WTC11 (cell line): ENCODE data around the gene MS4A14. TPM values are rescaled to one million over a fixed set of nuclear protein-coding genes. Genes with fewer than 3 reads are reported as not detected.

Experiments used
- ATAC-seq: fragments of 200-7000 bp; cut with Tn5 transposase; 2 replicates; pipeline ENCODE4 v1.10.0; 2021; ENCODE audit warnings: mild to moderate bottlenecking, moderate library complexity
- CTCF ChIA-PET: fragments of 300-600 bp; sonication (Branson Sonifier 250); formaldehyde crosslinking; loops from one replicate; lab custom pipeline; 2021; ENCODE audit warnings: antibody characterized with exemption; lab: Charles Lee
- POLR2A ChIA-PET: fragments of 350-600 bp; sonication (Branson Sonifier 250); formaldehyde crosslinking; loops from one replicate; lab custom pipeline; 2021; ENCODE audit warnings: antibody characterized with exemption; lab: Charles Lee
- DNase-seq: peaks from one replicate; pipeline ENCODE4 v3.0.0; 2021; ENCODE audit warnings: low spot score
- H3K27ac Mint-ChIP-seq: 2 replicates; pipeline ENCODE4 v1.8.0; 2021; ENCODE audit warnings: mixed read lengths
- H3K27me3 Mint-ChIP-seq: 2 replicates; pipeline ENCODE4 v1.8.0; 2021; ENCODE audit warnings: low read depth, mild to moderate bottlenecking, moderate library complexity, mixed read lengths
- H3K36me3 Mint-ChIP-seq: 2 replicates; pipeline ENCODE4 v1.8.0; 2021; ENCODE audit warnings: mixed read lengths
- H3K4me1 Mint-ChIP-seq: 2 replicates; pipeline ENCODE4 v1.8.0; 2022; ENCODE audit warnings: mixed read lengths
- H3K4me3 Mint-ChIP-seq: 2 replicates; pipeline ENCODE4 v1.8.0; 2021; ENCODE audit warnings: mild to moderate bottlenecking, moderate library complexity, mixed read lengths
- H3K9me3 Mint-ChIP-seq: 2 replicates; pipeline ENCODE4 v1.8.0; 2021; ENCODE audit warnings: mixed read lengths
- ATF1 ChIP-seq: sonication (generic); formaldehyde crosslinking; IDR thresholded peaks from 2 replicates; pipeline ENCODE4 v1.8.1; 2023; ENCODE audit warnings: mild to moderate bottlenecking, moderate library complexity, missing genetic modification reagents
- ATF6 ChIP-seq: sonication (generic); formaldehyde crosslinking; IDR thresholded peaks from 2 replicates; pipeline ENCODE4 v1.8.1; 2023; ENCODE audit warnings: mild to moderate bottlenecking, missing genetic modification reagents
- CBFB ChIP-seq: sonication (generic); formaldehyde crosslinking; IDR thresholded peaks from 2 replicates; pipeline ENCODE4 v1.8.1; 2022; ENCODE audit warnings: mild to moderate bottlenecking, low read depth, missing genetic modification reagents
- CREB1 ChIP-seq: sonication (generic); formaldehyde crosslinking; IDR thresholded peaks from 2 replicates; pipeline ENCODE4 v1.8.0; 2023; ENCODE audit warnings: mild to moderate bottlenecking, missing genetic modification reagents
- CREM ChIP-seq: sonication (generic); formaldehyde crosslinking; IDR thresholded peaks from 2 replicates; pipeline ENCODE4 v1.8.1; 2022; ENCODE audit warnings: mild to moderate bottlenecking, missing genetic modification reagents, moderate library complexity
- CTCF ChIP-seq: fragments of 200-600 bp; IDR thresholded peaks from 2 replicates; pipeline ENCODE4 v1.8.0; 2022; ENCODE audit warnings: antibody characterized with exemption
- E2F4 ChIP-seq: sonication (generic); formaldehyde crosslinking; IDR thresholded peaks from 2 replicates; pipeline ENCODE4 v1.8.1; 2022; ENCODE audit warnings: low read depth, mild to moderate bottlenecking, moderate library complexity, missing genetic modification reagents, borderline replicate concordance
- ELF4 ChIP-seq: sonication (generic); formaldehyde crosslinking; IDR thresholded peaks from 2 replicates; pipeline ENCODE4 v1.8.1; 2022; ENCODE audit warnings: low read depth, mild to moderate bottlenecking, moderate library complexity, missing genetic modification reagents
- FOXP4 ChIP-seq: sonication (generic); formaldehyde crosslinking; IDR thresholded peaks from 2 replicates; pipeline ENCODE4 v1.8.0; 2022; ENCODE audit warnings: mild to moderate bottlenecking, missing genetic modification reagents
- GABPB1 ChIP-seq: sonication (generic); formaldehyde crosslinking; IDR thresholded peaks from 2 replicates; pipeline ENCODE4 v1.8.1; 2023; ENCODE audit warnings: mild to moderate bottlenecking, missing genetic modification reagents
- HMGA2 ChIP-seq: fragments of 250-450 bp; sonication (Bioruptor Pico); IDR thresholded peaks from 2 replicates; pipeline ENCODE4 v1.4.0; 2021; ENCODE audit warnings: mild to moderate bottlenecking, moderate library complexity
- HMGXB4 ChIP-seq: sonication (generic); formaldehyde crosslinking; IDR thresholded peaks from 2 replicates; pipeline ENCODE4 v1.8.1; 2023; ENCODE audit warnings: mild to moderate bottlenecking, moderate library complexity, missing genetic modification reagents
- JUN ChIP-seq: sonication (generic); formaldehyde crosslinking; IDR thresholded peaks from 2 replicates; pipeline ENCODE4 v1.8.0; 2023; ENCODE audit warnings: mild to moderate bottlenecking, missing genetic modification reagents
- MXD4 ChIP-seq: fragments of 250-450 bp; sonication (Bioruptor Pico); IDR thresholded peaks from 2 replicates; pipeline ENCODE4 v1.8.0; 2021; ENCODE audit warnings: mild to moderate bottlenecking, moderate library complexity, borderline replicate concordance
- NFATC4 ChIP-seq: fragments of 250-450 bp; sonication (Bioruptor Pico); IDR thresholded peaks from 2 replicates; pipeline ENCODE4 v1.9.0; 2021; ENCODE audit warnings: mild to moderate bottlenecking
- NR2C2 ChIP-seq: sonication (generic); formaldehyde crosslinking; IDR thresholded peaks from 2 replicates; pipeline ENCODE4 v1.8.0; 2022; ENCODE audit warnings: mild to moderate bottlenecking, missing genetic modification reagents
- OVOL2 ChIP-seq: fragments of 250-450 bp; sonication (Bioruptor Pico); IDR thresholded peaks from 2 replicates; pipeline ENCODE4 v1.9.0; 2021; ENCODE audit warnings: mild to moderate bottlenecking, borderline replicate concordance
- RELA ChIP-seq: sonication (generic); formaldehyde crosslinking; IDR thresholded peaks from 2 replicates; pipeline ENCODE4 v1.8.1; 2022; ENCODE audit warnings: missing genetic modification reagents, mild to moderate bottlenecking, borderline replicate concordance
- SMAD3 ChIP-seq: sonication (generic); formaldehyde crosslinking; IDR thresholded peaks from 2 replicates; pipeline ENCODE4 v1.8.0; 2022; ENCODE audit warnings: missing genetic modification reagents, mild to moderate bottlenecking, borderline replicate concordance
- SP1 ChIP-seq: sonication (generic); formaldehyde crosslinking; conservative IDR thresholded peaks from 2 replicates; pipeline ENCODE4 v1.8.1; 2022; ENCODE audit warnings: missing genetic modification reagents
- ZBTB43 ChIP-seq: sonication (generic); formaldehyde crosslinking; IDR thresholded peaks from 2 replicates; pipeline ENCODE4 v1.8.1; 2023; ENCODE audit warnings: mild to moderate bottlenecking, missing genetic modification reagents
- ZNF263 ChIP-seq: sonication (generic); formaldehyde crosslinking; IDR thresholded peaks from 2 replicates; pipeline ENCODE4 v1.8.1; 2022; ENCODE audit warnings: low read depth, mild to moderate bottlenecking, moderate library complexity, missing genetic modification reagents
- ZNF671 ChIP-seq: fragments of 250-450 bp; sonication (Bioruptor Pico); IDR thresholded peaks from 2 replicates; pipeline ENCODE4 v1.8.0; 2021; ENCODE audit warnings: mild to moderate bottlenecking
- ZSCAN18 ChIP-seq: fragments of 250-450 bp; sonication (Bioruptor Pico); IDR thresholded peaks from 2 replicates; pipeline ENCODE4 v2.1.2; 2022; ENCODE audit warnings: mild to moderate bottlenecking, moderate library complexity
- total RNA-seq: library from RNA; stranded (reverse); gene quantifications from 3 replicates; pipeline ENCODE4 v1.2.3, GENCODE V29; 2021

The MS4A14 gene
- total RNA-seq, 1 experiment from 2014 or later: not detected

GRCh38 chr11:60455531-60456042, 59.3 kb downstream of the MS4A14 start, which contains the start of gene MS4A1:
TSS of gene MS4A1 (plus strand) at chr11:60455847. CDS start at chr11:60462375, 6,528 bp downstream.
- H3K27me3 Mint-ChIP-seq: no peaks in the 10 kb centered on the region; the same call in 1 of the 2 replicates
- TF ChIP-seq ELF4 (CRISPR knock-in tag) (no peak), FOXP4 (CRISPR knock-in tag) (no peak), HMGXB4 (CRISPR knock-in tag) (no peak), ATF6 (CRISPR knock-in tag) (no peak), ZSCAN18 (CRISPR knock-in tag) (no peak), MXD4 (CRISPR knock-in tag) (no peak), E2F4 (CRISPR knock-in tag) (no peak), OVOL2 (no peak), SMAD3 (CRISPR knock-in tag) (no peak), JUN (no peak), RELA (CRISPR knock-in tag) (no peak), ZNF671 (CRISPR knock-in tag) (no peak), CREM (CRISPR knock-in tag) (no peak), CBFB (no peak), ZNF263 (CRISPR knock-in tag) (no peak), NR2C2 (CRISPR knock-in tag) (no peak)
- ChIA-PET POLR2A (no interaction called here), CTCF (no interaction called here)
- H3K4me3 Mint-ChIP-seq: no peak within 1 kb of the TSS
- no peak within 1 kb of the TSS for H3K27ac Mint-ChIP-seq
- H3K4me1 Mint-ChIP-seq: peaks cover 2% of the 10 kb centered on the region; the same call in 1 of the 2 replicates
- peaks cover 4% of the 10 kb centered on the region for H3K36me3 Mint-ChIP-seq
- ATAC-seq: no peak
- DNase-seq: no peak
- H3K9me3 Mint-ChIP-seq: no peaks in the 10 kb centered on the region

- ATAC-seq (no peak), DNase-seq (no peak)
- H3K4me1 Mint-ChIP-seq: peaks cover 2% of the 10 kb centered on the region; the same call in 1 of the 2 replicates
- no peaks in the 10 kb centered on the region for H3K9me3 Mint-ChIP-seq
- no peaks in the 10 kb centered on the region; the same call in 1 of the 2 replicates for H3K27me3 Mint-ChIP-seq
- no peak overlapping the region for H3K4me3 Mint-ChIP-seq
- CTCF ChIA-PET: interaction anchor here (1.3 kb wide), 1 partner anchor 112 kb away, joined by 3 read pairs; no protein-coding TSS in a partner anchor
- POLR2A ChIA-PET: no interaction called here
- H3K27ac Mint-ChIP-seq: no peak overlapping the region
- H3K36me3 Mint-ChIP-seq: no peaks in the 10 kb centered on the region
- TF ChIP-seq NFATC4 (CRISPR knock-in tag): no peak
- TF ChIP-seq CREB1: no peak
- TF ChIP-seq ATF1 (CRISPR knock-in tag): no peak
- no peak for TF ChIP-seq E2F4 (CRISPR knock-in tag)
- TF ChIP-seq ZBTB43 (CRISPR knock-in tag): no peak
- no peak for TF ChIP-seq SP1 (CRISPR knock-in tag)
- no peak for TF ChIP-seq ZNF671 (CRISPR knock-in tag)
- no peak for TF ChIP-seq CTCF
- no peak for TF ChIP-seq HMGA2
- no peak for TF ChIP-seq GABPB1 (CRISPR knock-in tag)
These were observed 61.3 kb downstream of the MS4A14 start for GRCh38 chr11:60457576-60457975.
